Daoy (cell line): ENCODE data around the gene LRP1B. TPM values are rescaled to one million over a fixed set of nuclear protein-coding genes. Genes with fewer than 3 reads are reported as not detected.

Experiments used
- DNase-seq: peaks from one replicate; pipeline ENCODE4 v3.0.0-alpha.2; 2015; ENCODE audit warnings: low read depth
- total RNA-seq: library from RNA; depleted of rRNA; stranded (reverse); fragments of >200 nt; shearing (Covaris generic); gene quantifications from 2 replicates; pipeline ENCODE4 v1.2.3, GENCODE V29; 2014

Gene LRP1B
- total RNA-seq, 1 experiment from 2014 or later = not detected

DNA sequence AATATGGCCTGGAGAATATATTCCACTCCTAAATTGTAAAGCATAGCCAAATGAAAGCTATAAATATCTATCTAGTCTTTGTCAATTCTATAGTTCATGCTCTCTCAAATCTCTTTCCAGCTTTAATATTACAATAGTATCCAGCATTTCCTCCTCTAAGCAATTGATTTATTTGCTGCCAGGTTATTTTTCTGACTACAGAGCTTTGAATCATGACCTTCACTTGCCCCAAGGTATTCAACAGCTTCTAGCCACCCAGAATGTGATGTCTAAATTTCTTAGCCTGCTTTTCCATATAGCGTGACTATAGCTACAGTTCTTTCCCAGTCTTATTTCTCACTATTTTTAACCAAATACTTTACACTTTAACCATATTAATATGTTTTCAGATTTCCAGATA lies 1287.6 kb downstream of the LRP1B start:
- DNase-seq = no peak

DNA sequence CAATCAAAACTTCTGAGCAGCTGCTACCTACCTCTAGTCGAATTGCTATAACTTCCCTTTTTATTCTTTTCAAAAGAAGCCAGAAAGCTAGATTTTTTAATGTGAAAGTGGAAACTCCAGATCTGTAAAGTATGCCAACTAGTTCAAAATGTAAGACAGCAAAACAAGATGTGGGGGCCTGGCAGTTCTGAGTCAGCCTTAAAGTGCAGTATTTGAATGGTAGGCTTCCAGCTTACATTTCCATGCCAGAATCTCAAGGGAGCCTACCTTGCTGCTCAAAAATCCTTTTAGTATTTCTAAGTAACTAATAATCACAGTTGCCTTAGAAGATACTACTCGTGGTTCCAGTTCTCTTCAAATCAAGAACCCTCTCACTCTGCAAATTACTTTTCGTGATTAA lies 1288.7 kb downstream of the LRP1B start:
- DNase-seq = no peak

DNA sequence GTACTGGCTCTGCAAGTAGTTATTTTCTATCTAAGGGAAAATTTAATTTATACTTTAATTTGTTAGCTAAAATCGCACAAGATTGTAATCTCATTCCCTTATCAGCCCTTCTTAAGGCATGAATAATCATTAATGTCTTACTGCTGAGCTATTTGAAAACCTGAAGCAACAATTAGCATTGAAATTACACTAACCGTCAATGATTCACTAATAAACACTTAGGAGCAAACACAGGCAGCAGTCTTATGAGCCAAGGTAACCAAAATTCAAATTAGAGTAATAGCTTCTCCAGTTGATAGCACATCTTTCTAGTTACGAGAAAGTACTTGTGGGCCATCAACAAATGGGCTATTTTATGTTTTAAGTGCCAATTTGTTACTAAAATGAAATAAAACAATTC lies 1289.7 kb downstream of the LRP1B start:
- no peak for DNase-seq

DNA sequence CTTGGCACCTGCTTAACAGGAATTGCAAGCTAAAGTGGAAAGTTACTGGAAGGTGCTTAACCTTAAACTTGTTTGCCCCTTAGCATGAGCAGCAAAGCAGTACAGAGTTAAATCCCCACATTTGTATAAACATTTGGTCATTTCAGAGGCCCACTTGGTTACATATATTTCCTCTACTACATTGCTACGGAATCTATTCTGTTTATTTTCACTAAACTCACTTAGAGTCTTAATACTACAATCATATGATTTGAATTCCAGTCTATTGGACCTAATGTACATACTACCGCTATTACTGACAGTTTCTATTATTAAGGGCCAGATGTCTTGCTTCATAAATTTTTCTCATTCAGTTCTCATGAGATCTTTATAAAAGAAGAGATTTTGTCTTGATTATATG lies 1294.0 kb downstream of the LRP1B start:
- no peak for DNase-seq

DNA sequence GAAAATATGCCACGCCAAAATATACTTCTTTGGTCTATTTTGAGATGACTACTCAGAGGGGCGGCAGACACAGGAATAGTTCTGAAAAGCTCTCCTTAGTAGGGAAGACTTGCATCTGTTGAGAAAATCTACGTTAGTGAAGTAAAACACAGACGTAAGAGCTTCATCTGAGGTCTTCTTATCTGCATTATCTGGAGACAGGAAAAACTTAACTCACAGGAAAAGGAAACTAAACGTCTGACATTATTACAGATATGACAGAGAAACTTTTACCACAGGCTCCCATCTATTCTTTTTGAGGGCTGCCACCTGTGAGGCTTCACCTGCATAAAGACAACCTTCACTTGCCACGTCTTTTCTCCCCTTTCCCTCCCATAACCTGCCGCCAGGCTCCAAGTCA lies 1295.7 kb downstream of the LRP1B start:
- no peak for DNase-seq

DNA sequence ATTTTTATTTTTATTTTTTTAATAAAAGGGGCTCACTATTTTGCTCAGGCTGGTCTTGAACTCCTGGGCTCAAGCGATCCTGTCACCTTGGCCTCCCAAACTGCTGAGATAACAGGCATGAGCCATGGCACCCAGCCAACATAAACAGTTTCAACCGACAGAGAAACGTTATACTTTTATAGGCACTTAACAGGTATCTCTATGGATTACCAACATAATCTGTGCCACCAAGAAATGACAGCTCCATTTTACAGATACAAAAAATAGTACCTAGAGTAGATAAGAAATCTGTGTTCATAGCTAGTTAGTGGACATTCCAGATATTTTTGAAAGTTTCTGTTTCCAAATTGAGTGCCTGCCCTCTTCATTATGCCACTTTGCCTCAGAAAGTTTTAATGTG lies 1316.7 kb downstream of the LRP1B start:
- no peak for DNase-seq

DNA sequence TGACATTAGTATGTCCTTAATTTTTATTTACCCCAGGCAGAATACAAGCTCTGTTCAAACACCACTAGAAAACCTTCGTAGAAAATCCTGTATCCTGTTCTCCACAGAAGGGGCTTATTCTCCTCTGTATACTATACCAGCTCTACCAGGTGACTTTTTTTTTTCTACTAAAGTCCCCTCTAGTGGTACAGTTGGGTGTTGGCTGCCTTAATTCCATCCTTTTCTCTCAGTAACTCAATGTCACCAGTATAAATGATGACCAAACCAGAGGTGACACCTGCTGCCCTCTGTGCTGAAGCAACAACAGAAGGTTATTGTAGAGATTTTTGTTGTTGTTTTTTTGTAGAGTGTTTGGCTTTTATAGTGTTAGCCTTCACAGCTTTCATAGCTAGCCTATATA lies 1322.0 kb downstream of the LRP1B start:
- DNase-seq = no peak

DNA sequence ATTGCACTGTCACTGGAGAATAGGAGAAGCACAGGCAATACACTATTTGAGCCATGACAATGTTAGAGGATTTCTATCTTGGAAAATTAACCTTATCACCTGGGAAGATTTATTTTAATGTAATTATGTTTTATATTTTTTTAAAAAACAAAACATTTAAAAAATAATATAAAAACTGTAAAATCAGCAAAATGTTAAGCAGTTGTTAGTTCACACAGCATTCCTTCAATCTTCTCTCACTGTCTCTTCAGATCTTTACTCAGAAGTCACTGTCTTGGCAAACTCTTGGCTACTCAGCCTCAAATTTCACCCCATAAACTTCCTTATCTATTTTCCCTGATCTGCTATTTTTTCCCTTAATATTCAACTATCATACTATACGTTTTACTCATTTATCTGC lies 1322.6 kb downstream of the LRP1B start:
- no peak for DNase-seq

DNA sequence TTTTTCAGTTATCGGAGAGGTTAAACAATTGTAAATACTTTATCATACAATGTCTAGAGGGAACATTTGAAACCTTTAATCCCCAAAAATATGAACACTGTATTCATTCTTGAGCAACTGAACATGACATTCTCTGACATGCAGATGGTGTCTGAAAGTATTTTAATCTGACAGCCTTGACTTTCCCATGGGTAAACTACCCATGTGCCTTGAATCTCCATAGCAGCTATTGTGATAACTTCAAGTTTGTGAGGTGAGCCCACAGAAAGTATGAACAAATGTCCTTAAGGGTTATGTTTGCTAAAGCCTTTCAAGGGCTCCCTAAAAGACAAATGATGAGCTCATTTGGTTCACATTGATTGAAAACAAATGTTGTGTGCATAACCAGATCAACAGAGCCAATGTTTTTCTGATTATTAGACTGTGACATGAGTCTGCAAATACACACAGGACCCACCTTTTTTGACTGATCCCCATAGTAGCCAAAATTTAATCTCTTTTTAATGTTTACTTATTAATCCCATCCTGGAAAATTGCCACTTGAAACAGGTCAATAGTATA lies 1326.0 kb downstream of the LRP1B start:
- DNase-seq = no peak

DNA sequence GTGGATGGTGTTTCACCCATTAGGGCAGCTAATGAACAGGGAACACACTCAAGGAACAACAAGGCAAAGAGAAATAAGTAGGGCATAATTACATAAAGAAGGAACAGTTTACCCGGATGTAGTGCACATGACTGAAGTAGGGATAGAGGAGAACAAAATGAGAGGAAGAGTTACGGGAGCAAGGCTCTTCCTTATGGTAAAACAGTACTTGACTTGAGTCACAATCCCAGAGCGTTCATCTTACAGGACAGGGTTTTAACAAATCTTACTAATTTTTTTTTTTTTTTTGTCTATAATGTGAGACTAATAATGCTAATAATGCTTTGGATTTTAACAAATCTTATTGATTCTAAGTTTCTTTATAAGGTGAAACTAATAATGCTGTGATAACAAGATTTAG lies 1329.5 kb downstream of the LRP1B start:
- no peak for DNase-seq

DNA sequence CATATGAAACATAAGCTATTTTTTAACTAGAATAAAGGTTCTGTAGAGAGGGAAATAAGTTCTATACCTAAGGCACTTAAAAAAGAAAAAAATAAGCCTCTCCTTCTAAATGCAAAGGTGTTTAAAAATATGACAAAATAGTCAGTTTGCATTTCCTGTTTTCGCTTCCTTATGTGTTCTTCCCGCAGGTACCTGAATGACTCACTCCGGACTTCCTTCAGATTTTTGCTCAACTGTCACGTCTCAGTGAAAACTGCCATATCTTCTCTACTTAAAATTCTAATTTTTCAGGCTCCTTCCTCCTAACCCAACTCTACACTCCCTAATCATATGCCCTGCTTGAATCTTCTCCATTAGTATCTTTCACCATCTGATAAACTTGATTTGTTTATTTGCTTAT lies 1333.1 kb downstream of the LRP1B start:
- DNase-seq = no peak

DNA sequence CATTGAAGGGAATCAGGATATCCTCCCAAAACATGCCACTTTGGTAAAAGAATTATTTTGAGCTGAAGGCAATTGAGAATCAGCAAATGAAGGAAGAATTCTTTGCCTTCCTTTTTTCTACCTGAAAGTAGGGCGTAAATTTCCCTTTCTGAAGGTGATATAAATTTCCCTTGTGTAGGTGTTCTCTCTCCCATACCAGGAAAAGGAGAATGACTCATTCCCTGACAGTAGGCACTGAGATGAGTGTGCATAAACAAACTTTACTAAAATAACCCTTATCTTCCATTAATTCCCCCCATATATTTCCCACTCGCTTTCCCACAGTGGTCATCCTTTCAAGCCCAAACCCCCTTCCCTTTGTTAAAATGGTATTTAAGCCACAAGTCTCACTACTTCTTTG lies 1339.0 kb downstream of the LRP1B start:
- DNase-seq = no peak

DNA sequence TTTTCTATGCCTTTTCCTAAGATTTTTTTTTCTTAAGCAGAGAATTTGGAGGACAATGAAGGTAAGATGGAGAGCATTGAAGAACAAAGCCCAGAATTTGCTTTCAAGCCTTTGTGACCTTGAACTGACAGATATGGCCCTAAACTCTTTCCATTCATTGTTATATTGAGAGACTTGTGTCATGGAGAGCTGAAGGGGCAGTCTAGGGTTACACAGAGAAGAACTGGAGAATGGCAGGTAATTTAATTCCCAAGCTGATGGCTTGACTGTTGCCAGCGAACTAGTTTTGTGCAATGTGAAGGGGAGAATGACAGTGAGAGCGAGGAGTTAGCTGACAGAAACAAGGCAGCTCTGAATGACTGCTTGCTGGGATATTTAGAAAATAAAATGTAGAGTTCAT lies 1344.2 kb downstream of the LRP1B start:
- no peak for DNase-seq

DNA sequence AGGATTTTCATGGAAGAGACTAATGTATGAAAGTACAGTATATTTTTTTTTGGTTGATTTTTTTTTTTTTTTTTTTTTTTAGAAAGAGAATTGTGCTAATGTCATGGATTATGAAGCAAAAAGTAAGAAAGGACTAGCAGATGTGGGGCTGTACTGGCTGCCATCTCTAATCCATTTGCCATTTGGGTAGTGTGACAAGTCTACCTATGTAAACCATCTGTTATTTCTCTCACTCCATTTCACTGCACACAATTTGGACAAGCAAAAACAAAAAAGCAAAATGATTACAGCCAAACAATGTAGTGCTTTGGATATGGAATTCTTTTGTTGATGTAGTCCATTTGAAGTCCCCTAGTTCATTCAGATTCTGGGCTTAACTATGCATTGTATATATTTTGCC lies 1355.4 kb downstream of the LRP1B start:
- DNase-seq = no peak

DNA sequence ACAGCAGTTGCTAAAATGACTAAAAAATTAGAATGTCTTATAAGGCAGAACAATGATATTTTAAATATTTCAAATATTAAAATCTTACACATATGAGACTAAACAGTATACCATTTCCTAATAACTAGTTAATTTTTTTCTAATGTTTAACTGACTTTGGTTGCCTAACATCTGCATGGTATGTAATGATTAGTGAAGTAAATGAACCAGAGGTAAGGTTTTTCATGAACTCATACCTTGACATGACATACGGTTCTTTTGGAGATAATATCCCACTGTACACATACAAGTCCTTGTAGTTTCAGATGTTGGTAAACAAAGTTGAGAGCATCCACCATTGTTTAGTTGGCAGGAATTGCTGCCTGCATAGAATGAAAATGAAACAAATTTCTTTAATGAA lies 1360.2 kb downstream of the LRP1B start:
- DNase-seq = no peak

DNA sequence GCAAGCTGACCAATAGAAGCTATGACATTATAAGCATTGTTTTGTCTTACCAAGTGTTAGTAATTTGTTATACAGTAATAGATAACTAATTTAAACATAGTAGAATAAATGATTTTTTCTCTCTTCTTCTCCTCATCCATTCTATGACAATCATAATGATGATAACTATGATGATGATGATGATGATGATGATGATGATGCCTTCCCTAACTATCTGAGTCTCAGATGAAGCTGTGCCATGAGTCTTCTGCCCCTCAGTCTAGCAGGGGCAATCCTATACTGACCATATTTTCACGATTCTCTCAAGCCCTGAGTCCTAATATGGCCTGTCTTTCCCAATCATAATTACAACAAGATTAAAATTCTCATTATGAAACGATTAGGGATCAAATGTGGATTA lies 1369.0 kb downstream of the LRP1B start:
- DNase-seq = no peak

DNA sequence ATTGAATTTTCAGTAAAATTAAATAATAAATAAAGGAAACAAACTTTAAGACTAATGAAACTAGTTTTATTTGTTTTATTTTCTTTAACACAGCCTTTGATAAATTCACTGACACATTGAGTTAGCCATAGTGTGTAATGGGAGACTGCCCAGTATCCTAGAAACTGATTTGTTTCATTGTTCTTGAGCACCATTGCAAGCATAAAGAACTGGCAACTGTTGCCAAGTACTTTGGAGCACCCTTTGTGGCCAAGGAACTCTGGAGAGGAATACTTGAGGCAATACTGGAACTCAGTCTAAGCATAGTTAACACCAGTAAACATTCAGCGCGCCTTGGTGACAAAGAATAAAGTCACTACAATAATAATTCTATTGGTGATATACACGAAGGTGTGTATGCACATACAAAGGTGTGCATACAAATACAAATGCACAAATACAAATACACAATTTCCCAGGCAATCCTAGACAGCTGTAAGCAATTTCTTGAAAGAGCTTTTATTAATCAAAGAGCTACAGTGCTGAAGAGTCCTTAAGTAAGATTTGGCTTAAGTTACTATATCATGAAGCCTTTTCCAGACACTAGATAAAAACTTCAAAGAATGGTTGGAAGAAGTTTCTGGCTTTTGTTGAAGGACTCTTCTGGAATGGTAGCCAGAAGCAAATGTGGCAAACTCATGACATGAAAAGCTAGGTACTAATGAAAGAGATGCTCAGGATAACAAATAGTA lies 1371.2 kb downstream of the LRP1B start:
- DNase-seq = no peak

DNA sequence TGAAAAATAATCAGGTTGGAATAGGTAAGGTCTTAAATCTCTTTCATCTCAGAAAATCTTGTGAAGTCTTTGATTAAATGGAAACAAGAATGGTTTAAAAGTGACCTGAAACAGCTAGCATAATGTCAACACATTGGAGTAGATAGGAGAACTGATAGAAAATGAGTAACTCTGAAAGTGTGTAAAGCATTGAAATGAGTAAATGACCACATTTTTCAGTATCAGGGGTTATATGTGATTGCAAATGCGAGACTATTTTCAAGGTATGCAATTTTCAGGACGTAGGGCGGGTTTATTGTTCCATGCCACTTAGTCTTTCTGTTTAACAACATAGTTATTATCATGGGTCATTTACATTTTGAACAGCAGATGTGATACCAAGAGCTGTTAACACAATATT lies 1383.2 kb downstream of the LRP1B start:
- no peak for DNase-seq

DNA sequence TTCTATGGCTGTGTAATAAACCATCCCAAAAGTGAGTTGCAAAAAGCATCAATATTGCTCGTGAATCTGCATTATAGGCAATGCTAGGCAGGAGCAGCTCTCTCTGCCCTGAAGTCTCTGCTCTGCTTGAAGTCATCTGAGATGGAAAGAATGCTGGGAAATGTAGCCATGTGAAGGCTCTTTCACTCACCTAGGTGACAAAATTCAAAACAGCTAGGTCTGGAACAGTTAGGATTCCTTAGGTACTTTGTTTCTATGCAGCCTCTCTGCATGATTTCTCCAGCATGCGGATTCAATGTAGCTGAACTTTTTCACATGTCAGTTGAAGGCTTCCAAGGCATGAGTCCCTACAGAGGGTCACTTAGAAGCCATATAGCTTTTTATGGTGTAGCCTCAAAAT lies 1383.7 kb downstream of the LRP1B start:
- no peak for DNase-seq

DNA sequence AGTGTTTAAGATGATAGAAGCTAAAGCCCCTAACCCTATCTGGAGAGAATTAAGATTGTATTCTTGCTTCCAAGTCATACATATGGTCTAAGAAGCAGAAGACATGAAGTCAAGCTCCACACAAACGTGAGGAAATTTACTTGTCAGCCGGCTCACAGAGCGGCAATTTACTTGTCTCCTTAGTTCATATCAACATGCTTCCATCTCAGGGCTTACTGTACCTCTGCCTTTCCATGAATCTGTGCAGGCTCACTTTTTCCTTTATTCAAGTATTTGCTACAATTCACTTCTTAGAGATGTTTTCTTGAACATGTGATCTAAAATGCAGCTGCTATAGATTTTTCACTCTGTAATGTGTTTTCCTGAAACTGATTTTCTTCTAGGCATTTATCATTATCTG lies 1386.4 kb downstream of the LRP1B start:
- DNase-seq = no peak

DNA sequence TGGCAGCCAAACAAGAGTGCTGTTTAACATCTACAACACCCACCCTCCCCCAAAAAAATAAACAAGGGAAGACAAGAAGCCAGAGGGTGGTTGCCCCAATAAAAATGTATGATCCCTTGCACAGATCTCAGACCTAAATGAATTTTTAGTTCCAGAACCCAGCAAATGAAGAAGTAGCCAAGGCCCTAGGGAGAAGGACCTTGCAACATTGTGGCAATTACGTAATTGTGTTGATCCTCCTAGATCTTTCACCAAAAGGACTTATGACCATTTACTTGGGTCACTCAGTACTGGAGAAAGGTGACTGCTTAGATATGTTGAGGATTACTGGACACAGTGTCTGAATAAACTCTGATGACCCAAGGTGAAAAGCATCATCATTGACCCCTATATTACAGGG lies 1393.8 kb downstream of the LRP1B start:
- no peak for DNase-seq

DNA sequence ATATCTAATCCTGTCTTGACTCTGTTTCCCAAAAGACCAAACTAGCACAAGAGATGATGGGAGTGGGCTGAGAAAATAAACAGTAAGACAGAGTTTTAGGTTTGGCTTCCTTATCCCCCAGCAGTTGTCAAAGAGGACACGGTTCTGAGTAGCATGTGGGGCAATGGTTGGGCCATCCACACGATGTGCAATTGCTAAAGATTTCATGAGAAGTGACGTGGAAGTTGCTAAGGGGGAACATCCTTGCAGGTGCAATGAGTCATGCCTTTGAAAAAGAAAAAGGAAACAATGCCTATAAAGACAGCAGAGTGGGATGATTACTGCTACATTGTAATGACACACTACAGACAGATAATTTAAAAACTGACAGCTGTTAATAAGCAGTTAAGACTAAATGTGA lies 1395.8 kb downstream of the LRP1B start:
- DNase-seq = no peak

DNA sequence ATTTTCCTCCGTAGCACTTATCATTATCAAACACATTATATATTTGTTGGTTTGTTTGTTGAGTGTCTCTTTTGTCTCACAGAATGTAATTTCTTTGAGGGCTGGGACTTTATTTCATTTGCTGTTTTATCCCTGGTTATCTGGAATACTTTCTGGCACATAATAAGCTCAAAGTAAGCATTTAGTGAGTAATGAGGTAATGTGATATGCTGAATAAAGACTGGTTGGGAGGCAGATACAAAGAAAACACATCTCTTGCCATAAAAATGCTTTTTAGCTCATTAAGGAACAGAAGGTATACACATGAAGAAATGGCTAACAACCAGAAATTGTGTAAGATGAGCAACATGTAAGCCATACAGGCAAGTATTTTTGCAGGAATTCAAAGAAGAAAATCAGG lies 1411.8 kb downstream of the LRP1B start:
- DNase-seq = no peak

DNA sequence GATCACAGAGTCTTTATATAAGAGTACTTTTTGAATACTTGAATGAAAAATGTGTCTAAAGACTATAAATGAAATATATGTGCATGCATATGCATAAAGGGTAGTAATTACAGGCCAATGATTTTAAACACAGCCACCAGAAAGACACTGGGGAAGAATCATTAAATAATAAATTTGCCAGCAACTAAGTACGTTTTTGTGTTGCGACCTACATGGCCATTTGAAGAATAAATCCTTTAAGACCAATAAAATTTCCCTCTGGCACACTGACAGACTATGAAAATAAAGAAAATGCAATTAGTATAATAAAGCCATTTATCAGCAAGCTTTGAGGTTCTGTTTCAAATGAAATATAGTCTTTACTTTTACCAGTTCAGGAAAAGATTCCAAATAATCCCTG lies 1413.3 kb downstream of the LRP1B start:
- DNase-seq = no peak
